GM20000 (cell line): Measurements from ENCODE around the gene AFTPH.

Experiments
- DNase-seq: peaks from one replicate; pipeline ENCODE4 v3.0.0; 2012; ENCODE audit warnings: low spot score
- CTCF ChIP-seq: IDR thresholded peaks from 2 replicates; pipeline ENCODE4 v1.5.1; 2012; ENCODE audit warnings: mild to moderate bottlenecking, control low read depth; ENCODE audit errors: extremely low read depth, missing control alignments

Gene AFTPH

GRCh38 chr2:64500549-64500948 lies 23.6 kb upstream of the AFTPH start:
- DNase-seq: no peak
- no peak for TF ChIP-seq CTCF

DNA sequence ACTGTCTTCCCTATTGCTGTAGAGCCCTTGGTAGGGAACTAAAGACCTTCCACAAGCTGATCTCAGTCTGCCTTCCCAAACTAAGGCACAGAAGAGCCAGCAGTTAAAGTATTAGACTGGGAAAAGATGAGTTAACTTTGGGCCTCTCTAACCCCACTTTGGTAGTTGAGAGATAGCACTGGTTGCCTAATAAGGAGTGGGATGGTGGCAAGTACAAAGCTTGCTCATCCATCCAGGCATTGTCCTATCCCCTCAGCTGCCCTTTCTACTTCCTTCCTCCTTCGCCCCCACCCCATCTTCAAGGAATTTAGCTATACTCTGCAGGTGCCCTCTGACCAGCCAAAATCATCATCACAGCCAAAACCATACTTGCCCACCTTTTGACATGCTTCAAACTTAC lies 22.2 kb upstream of the AFTPH start:
- no peak for DNase-seq
- TF ChIP-seq CTCF: no peak

- no peak for TF ChIP-seq CTCF
- DNase-seq: no peak
Measured at GRCh38 chr2:64502860-64503259, 21.3 kb upstream of the AFTPH start.

- TF ChIP-seq CTCF: no peak
- DNase-seq: no peak
Measured at GRCh38 chr2:64504774-64505720, 19.1 kb upstream of the AFTPH start.

DNA sequence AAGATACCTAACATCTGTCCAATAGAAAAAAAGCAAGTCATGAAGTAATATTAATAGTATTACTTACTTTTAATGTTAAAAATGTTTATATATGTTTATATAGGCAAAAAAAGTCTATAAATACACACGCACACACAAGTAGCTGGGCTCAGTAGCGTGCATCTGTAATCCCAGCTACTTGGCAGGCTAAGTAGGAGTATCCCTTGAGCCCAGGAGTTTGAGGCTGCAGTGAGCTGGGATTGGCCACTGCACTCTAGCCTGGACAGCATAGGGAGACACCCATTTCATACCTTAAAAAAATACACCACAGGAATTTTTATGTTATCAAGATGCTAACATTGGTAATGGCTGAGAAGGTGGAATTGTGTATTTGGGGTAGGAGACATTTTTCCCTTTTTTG lies 17.4 kb upstream of the AFTPH start:
- DNase-seq: no peak
- TF ChIP-seq CTCF: no peak

- TF ChIP-seq CTCF: no peak
Measured at GRCh38 chr2:64514008-64514407, 10.1 kb upstream of the AFTPH start.

GRCh38 chr2:64515086-64515485 lies 9.0 kb upstream of the AFTPH start:
- TF ChIP-seq CTCF: no peak
- DNase-seq: no peak

More at GRCh38 chr2:64514008-64514407, 10.1 kb upstream of the AFTPH start:
- DNase-seq: no peak
